GM18519 (cell line): ENCODE results near the gene OLFML2B.

Source experiments
- ATAC-seq: cut with Tn5 transposase; IDR thresholded peaks from one replicate; pipeline ENCODE4 v1.9.1; 2021; ENCODE audit warnings: mild to moderate bottlenecking, moderate library complexity; ENCODE audit not compliant: unreplicated experiment, low FRiP score

Gene OLFML2B

GRCh38 chr1:161951646-161952045, 72.0 kb downstream of the OLFML2B start:
- ATAC-seq: no peak

GRCh38 chr1:161950377-161950776, 73.3 kb downstream of the OLFML2B start:
- no peak for ATAC-seq

- ATAC-seq: no peak
These were observed 74.1 kb downstream of the OLFML2B start for GRCh38 chr1:161949548-161949947.

- no peak for ATAC-seq
These were observed 75.2 kb downstream of the OLFML2B start for GRCh38 chr1:161948435-161948834.

- ATAC-seq: no peak
These were observed 77.3 kb downstream of the OLFML2B start for GRCh38 chr1:161946071-161946987.

GRCh38 chr1:161945306-161946060, 78.2 kb downstream of the OLFML2B start:
- ATAC-seq: no peak

GRCh38 chr1:161944381-161944780, 79.3 kb downstream of the OLFML2B start:
- ATAC-seq: no peak

- no peak for ATAC-seq
These were observed 79.9 kb downstream of the OLFML2B start for GRCh38 chr1:161943737-161944136.

GRCh38 chr1:161941726-161942436, 81.8 kb downstream of the OLFML2B start:
- no peak for ATAC-seq

- no peak for ATAC-seq
These were observed 82.6 kb downstream of the OLFML2B start for GRCh38 chr1:161940866-161941591.

GRCh38 chr1:161936786-161937185, 86.9 kb downstream of the OLFML2B start:
- no peak for ATAC-seq

GRCh38 chr1:161935264-161935663, 88.4 kb downstream of the OLFML2B start:
- ATAC-seq: no peak

GRCh38 chr1:161933592-161934588, 89.8 kb downstream of the OLFML2B start:
- ATAC-seq: peak; percentile 62
